K562 (cell line): ENCODE measurements around the gene KRT83. TPM values are rescaled to one million over a fixed set of nuclear protein-coding genes. Genes with fewer than 3 reads are reported as not detected.

ENCODE experiments used
- ATAC-seq: fragments of 200-7000 bp; cut with Tn5 transposase; 3 replicates; pipeline ENCODE4 v1.9.1; 2020; ENCODE audit warnings: moderate library complexity
- BruUV-seq: library from RNA; stranded (reverse); fragments of 400-500 nt; replicated peaks from 2 replicates; lab custom pipeline; 2021; lab: Mats Ljungman, UMichigan
- CTCF ChIA-PET: fragments of 300-600 bp; formaldehyde crosslinking; extraction: SDS; loops from one replicate; lab custom pipeline; 2021; ENCODE audit warnings: low intra/inter-chr PET ratio; lab: Yijun Ruan, JAX
- POLR2A ChIA-PET: fragments of 300-600, 350-650 bp; sonication (Branson Sonifier 250); formaldehyde crosslinking; extraction: SDS; loops from one replicate; lab custom pipeline; 2021; ENCODE audit warnings: antibody characterized with exemption, inconsistent platforms; lab: Yijun Ruan, JAX
- DNase-seq, 4 experiments: peaks; one replicate each; pipeline versions ENCODE4 v3.0.0 to v3.0.0-alpha.2; 2011 to 2018; ENCODE audit warnings: low spot score in 3 of 4, mixed read lengths in 3 of 4; ENCODE audit errors: extremely low read depth in 1 of 4
- FAIRE-seq: peaks from 2 replicates; lab custom pipeline; 2011; peaks lifted over from hg19 to GRCh38; lab: Jason Lieb, UNC
- H2AFZ ChIP-seq: 2 replicates; pipeline ENCODE4 v1.6.0; 2011; ENCODE audit warnings: low read depth, low read length, control low read depth, inconsistent platforms
- H3K27ac ChIP-seq: fragments of 200-600 bp; 3 replicates; pipeline ENCODE4 v1.8.0; 2011; ENCODE audit warnings: low read depth, mild to moderate bottlenecking, control low read depth, inconsistent platforms, low read length, moderate library complexity, mixed read lengths; ENCODE audit errors: extremely low read depth
- H3K27me3 ChIP-seq, 2 experiments: fragments of 300-600 bp in 1 of 2; 2 replicates in 1 of 2; 3 replicates in 1 of 2; pipeline versions ENCODE4 v1.6.0 to v1.8.0; 2011; ENCODE audit warnings: inconsistent platforms in 2 of 2, low read length in 2 of 2, mild to moderate bottlenecking in 1 of 2, mixed read lengths in 1 of 2, moderate library complexity in 1 of 2; ENCODE audit not compliant: control insufficient read depth in 2 of 2, insufficient read depth in 2 of 2
- H3K36me3 ChIP-seq: fragments of 300-600 bp; 3 replicates; pipeline ENCODE4 v1.8.0; 2011; ENCODE audit warnings: mild to moderate bottlenecking, low read length, inconsistent platforms; ENCODE audit not compliant: control insufficient read depth, insufficient read depth
- H3K4me1 ChIP-seq, 2 experiments: fragments of 200-600 bp in 1 of 2; replicated peaks in 1 of 2; 2 replicates in 1 of 2; 3 replicates in 1 of 2; pipeline versions ENCODE4 v1.5.1 to v1.8.0; 2011; ENCODE audit warnings: inconsistent platforms in 2 of 2, low read length in 2 of 2, mild to moderate bottlenecking in 1 of 2, mixed read lengths in 1 of 2, moderate library complexity in 1 of 2; ENCODE audit not compliant: control insufficient read depth in 2 of 2, insufficient read depth in 2 of 2
- H3K4me2 ChIP-seq: 2 replicates; pipeline ENCODE4 v1.6.1; 2011; ENCODE audit warnings: low read length, control low read depth, inconsistent platforms, mixed read lengths; ENCODE audit not compliant: insufficient read depth
- H3K4me3 ChIP-seq: fragments of 200-600 bp; sonication (generic), shearing (Covaris generic); 2 replicates; pipeline ENCODE4 v1.5.1; 2016; ENCODE audit warnings: control low read depth, inconsistent platforms
- H3K79me2 ChIP-seq: fragments of 200-600 bp; 3 replicates; pipeline ENCODE4 v1.8.0; 2011; ENCODE audit warnings: low read length, inconsistent platforms; ENCODE audit not compliant: control insufficient read depth, insufficient read depth
- H3K9ac ChIP-seq, 2 experiments: 2 replicates each; pipeline versions ENCODE4 v1.6.0 to v1.6.1; 2011; ENCODE audit warnings: low read depth in 2 of 2, low read length in 2 of 2, control low read depth in 1 of 2, inconsistent platforms in 1 of 2, mild to moderate bottlenecking in 1 of 2, mixed read lengths in 1 of 2; ENCODE audit not compliant: insufficient read depth in 1 of 2
- H3K9me1 ChIP-seq: one replicate; pipeline ENCODE4 v1.6.0; 2011; ENCODE audit warnings: inconsistent platforms, mild to moderate bottlenecking, low read length, moderate library complexity; ENCODE audit not compliant: control insufficient read depth, insufficient read depth
- H3K9me3 ChIP-seq: replicated peaks from 2 replicates; pipeline ENCODE4 v1.5.1; 2011; ENCODE audit warnings: low read depth, low read length, inconsistent platforms; ENCODE audit not compliant: control insufficient read depth, insufficient read depth
- H4K20me1 ChIP-seq: replicated peaks from 2 replicates; pipeline ENCODE4 v1.6.1; 2011; ENCODE audit warnings: low read length, inconsistent platforms, mixed read lengths; ENCODE audit not compliant: control insufficient read depth, insufficient read depth
- GTF2F1 ChIP-seq: IDR thresholded peaks from 2 replicates; pipeline ENCODE4 v1.6.1; 2011; ENCODE audit warnings: low read depth, low read length, improper control_type of control experiment
- KLF1 ChIP-seq: fragments of 450-650 bp; IDR thresholded peaks from 2 replicates; pipeline ENCODE4 v1.6.1; 2016; ENCODE audit warnings: missing genetic modification characterization, missing compliant biosample characterization
- NFXL1 ChIP-seq: fragments of 450-650 bp; formaldehyde crosslinking; IDR thresholded peaks from 2 replicates; pipeline ENCODE4 v1.4.0; 2021; ENCODE audit warnings: mild to moderate bottlenecking
- POLR2A ChIP-seq: fragments of 450-650 bp; conservative IDR thresholded peaks from 2 replicates; pipeline ENCODE4 v1.6.1; 2016
- ZNF23 ChIP-seq: fragments of 250-450 bp; sonication (Bioruptor Pico); IDR thresholded peaks from 2 replicates; pipeline ENCODE4 v1.4.0; 2020; ENCODE audit warnings: mild to moderate bottlenecking
- ZNF589 ChIP-seq: fragments of 200-800 bp; sonication (Bioruptor generic); IDR thresholded peaks from 2 replicates; pipeline ENCODE4 v1.6.1; 2016; ENCODE audit warnings: low read depth, missing genetic modification characterization, missing compliant biosample characterization
- WGBS: fragments of 100-300 bp; shearing (Covaris generic); methylation state at CpG from one replicate; pipeline ENCODE4 v1.1.6; 2016; ENCODE audit warnings: low coverage, mixed read lengths; ENCODE audit not compliant: insufficient coverage; ENCODE audit errors: missing lambda C conversion rate; 5-methylcytosine and 5-hydroxymethylcytosine counted together
- in situ Hi-C: fragments of 300-500 bp; cut with MboI; formaldehyde crosslinking; loops from 4 replicates; pipeline ENCODE4 v1.15.0; 2018; ENCODE audit warnings: inconsistent platforms, mixed read lengths
- intact Hi-C: fragments of 100-400 bp; cut with micrococcal nuclease; formaldehyde crosslinking; loops from 2 replicates; pipeline ENCODE4 v1.14.2; 2022
- polyA plus RNA-seq, 8 experiments: library from polyadenylated mRNA; depleted of rRNA in 4 of 8; stranded (reverse) in 5 of 8; unstranded in 3 of 8; fragments of >200 nt; fragmentation: Nextera tagmentation in 2 of 8; fragmentation: Illumina TruSeq in 1 of 8; extraction: Ambion mirVana in 2 of 8; extraction: Trizol in 1 of 8; gene quantifications; 2 replicates each; pipeline versions ENCODE4 v1.2.1 to v1.2.3, GENCODE V29; 2011 to 2014; ENCODE audit warnings: inconsistent platforms in 1 of 8, missing spikeins in 1 of 8
- total RNA-seq, 7 experiments: library from RNA; depleted of rRNA in 6 of 7; stranded (reverse); fragments of >200 nt in 6 of 7; fragmentation: Illumina TruSeq in 2 of 7; extraction: Trizol in 2 of 7; gene quantifications; 2 replicates each; pipeline versions ENCODE4 v1.2.1 to v1.2.3, GENCODE V29; 2011 to 2021; ENCODE audit warnings: low replicate concordance in 1 of 7
- TF ChIP-seq, protein P1 (sequence below): fragments of 450-650 bp; IDR thresholded peaks from 2 replicates; pipeline ENCODE4 v1.6.1; 2016; ENCODE audit warnings: low read depth
- TF ChIP-seq, protein P2 (sequence below): conservative IDR thresholded peaks from 2 replicates; pipeline ENCODE4 v1.6.1; 2011; ENCODE audit warnings: low read depth, mild to moderate bottlenecking, low read length; ENCODE audit not compliant: control insufficient read depth

The KRT83 gene
- total and polyA plus RNA-seq, 9 of the 15 experiments (the other 6 are each of a cell fraction or from before 2014, with no cell fraction given): not detected

DNA sequence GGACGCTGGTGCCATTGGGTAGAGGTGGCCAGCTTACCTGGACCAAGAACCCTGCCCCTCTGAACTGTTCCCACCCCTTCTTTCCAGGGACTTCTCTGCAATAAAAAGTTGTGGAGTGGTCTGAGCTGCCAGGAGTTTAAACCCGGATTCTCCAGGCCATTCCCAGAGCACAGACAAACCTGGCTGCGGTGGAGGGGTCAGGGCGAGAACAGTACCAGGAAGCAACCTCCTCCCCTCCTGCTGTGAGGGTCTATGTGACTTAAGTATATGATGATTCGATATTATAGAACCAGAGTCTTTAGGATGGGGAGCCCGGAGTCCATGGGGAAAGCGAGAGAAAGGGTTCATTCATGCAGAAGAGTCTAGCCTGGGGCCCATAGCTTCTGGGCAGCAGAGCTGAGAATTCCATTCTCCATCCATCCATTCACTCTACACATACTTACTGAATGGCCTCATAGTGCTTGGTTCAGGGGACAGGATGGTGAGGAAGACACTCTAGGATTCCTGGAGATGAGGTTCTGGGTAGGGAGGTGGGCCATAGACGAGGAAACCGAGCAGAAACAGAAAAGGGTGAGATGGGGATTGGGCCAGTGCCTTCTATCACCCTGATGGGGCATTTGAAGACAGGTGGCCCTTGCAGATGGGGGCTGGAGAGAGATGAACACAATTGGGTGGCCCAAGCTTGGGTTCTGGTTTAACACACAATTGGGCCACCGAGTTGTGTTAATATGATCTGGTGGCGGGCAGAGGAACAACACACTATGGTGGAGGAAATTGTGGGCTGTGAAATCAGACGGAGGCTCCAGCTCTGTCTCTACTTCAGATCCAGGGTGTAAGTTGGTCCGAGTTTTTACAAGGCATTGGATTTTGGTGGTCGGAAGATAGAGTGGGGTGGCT is 41.5 kb downstream of the KRT83 start:
- ChIA-PET CTCF (interaction anchor here (0.6 to 0.7 kb wide), 2 partner anchors 127 to 163 kb away, joined by 3 to 4 read pairs; no protein-coding TSS in a partner anchor), POLR2A (interaction anchor here (0.6 to 0.9 kb wide), 7 partner anchors 10 to 1338 kb away, joined by 3 read pairs; no protein-coding TSS in a partner anchor)
- FAIRE-seq: no peak
- ATAC-seq: peak; percentile 12
- no peaks in the 10 kb centered on the region; the same call in 1 of the 2 replicates for H4K20me1 ChIP-seq
- in situ Hi-C loops: no loop called here
- no peaks in the 10 kb centered on the region for H3K36me3 ChIP-seq
- H3K27me3 ChIP-seq: peaks cover 0 to 19% of the 10 kb centered on the region in 2 experiments; a peak in 2 of 5 replicates
- no peak overlapping the region for H3K4me3 ChIP-seq
- no peak for DNase-seq
- H3K9ac ChIP-seq: no peak overlapping the region
- H3K79me2 ChIP-seq: no peaks in the 10 kb centered on the region
- H3K4me2 ChIP-seq: peak overlapping the region; percentile 3; the same call in 1 of the 2 replicates
- peaks cover 6 to 22% of the 10 kb centered on the region in 2 experiments; a peak in 4 of 5 replicates for H3K4me1 ChIP-seq
- no peaks in the 10 kb centered on the region for H3K9me1 ChIP-seq
- H2AFZ ChIP-seq: no peak overlapping the region
- no peak overlapping the region; the same call in 2 of the 3 replicates for H3K27ac ChIP-seq
- intact Hi-C loops: no loop called here
- no TSS peak for BruUV-seq
- 34% methylated on average over 14 of the region's 14 CpGs for WGBS
- no peaks in the 10 kb centered on the region for H3K9me3 ChIP-seq
- no peak for TF ChIP-seq GTF2F1
- TF ChIP-seq ZNF589 (CRISPR knock-in tag): peak; percentile 18; the same call in 1 of the 2 replicates
- TF ChIP-seq, protein P1, sequence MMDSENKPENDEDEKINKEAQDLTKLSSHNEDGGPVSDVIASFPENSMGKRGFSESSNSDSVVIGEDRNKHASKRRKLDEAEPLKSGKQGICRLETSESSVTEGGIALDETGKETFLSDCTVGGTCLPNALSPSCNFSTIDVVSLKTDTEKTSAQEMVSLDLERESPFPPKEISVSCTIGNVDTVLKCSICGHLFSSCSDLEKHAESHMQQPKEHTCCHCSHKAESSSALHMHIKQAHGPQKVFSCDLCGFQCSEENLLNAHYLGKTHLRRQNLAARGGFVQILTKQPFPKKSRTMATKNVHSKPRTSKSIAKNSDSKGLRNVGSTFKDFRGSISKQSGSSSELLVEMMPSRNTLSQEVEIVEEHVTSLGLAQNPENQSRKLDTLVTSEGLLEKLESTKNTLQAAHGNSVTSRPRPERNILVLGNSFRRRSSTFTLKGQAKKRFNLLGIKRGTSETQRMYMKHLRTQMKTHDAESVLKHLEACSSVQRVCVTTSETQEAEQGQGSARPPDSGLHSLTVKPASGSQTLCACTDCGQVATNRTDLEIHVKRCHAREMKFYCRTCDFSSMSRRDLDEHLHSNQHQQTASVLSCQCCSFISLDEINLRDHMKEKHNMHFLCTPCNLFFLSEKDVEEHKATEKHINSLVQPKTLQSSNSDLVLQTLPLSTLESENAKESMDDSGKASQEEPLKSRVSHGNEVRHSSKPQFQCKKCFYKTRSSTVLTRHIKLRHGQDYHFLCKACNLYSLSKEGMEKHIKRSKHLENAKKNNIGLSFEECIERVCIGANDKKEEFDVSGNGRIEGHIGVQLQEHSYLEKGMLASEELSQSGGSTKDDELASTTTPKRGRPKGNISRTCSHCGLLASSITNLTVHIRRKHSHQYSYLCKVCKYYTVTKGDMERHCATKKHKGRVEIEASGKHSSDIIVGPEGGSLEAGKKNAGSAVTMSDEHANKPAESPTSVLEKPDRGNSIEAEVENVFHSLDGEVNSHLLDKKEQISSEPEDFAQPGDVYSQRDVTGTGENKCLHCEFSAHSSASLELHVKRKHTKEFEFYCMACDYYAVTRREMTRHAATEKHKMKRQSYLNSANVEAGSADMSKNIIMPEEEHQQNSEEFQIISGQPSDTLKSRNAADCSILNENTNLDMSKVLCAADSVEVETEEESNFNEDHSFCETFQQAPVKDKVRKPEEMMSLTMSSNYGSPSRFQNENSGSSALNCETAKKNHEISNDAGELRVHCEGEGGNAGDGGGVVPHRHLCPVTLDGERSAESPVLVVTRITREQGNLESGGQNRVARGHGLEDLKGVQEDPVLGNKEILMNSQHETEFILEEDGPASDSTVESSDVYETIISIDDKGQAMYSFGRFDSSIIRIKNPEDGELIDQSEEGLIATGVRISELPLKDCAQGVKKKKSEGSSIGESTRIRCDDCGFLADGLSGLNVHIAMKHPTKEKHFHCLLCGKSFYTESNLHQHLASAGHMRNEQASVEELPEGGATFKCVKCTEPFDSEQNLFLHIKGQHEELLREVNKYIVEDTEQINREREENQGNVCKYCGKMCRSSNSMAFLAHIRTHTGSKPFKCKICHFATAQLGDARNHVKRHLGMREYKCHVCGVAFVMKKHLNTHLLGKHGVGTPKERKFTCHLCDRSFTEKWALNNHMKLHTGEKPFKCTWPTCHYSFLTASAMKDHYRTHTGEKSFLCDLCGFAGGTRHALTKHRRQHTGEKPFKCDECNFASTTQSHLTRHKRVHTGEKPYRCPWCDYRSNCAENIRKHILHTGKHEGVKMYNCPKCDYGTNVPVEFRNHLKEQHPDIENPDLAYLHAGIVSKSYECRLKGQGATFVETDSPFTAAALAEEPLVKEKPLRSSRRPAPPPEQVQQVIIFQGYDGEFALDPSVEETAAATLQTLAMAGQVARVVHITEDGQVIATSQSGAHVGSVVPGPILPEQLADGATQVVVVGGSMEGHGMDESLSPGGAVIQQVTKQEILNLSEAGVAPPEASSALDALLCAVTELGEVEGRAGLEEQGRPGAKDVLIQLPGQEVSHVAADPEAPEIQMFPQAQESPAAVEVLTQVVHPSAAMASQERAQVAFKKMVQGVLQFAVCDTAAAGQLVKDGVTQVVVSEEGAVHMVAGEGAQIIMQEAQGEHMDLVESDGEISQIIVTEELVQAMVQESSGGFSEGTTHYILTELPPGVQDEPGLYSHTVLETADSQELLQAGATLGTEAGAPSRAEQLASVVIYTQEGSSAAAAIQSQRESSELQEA: no peak
- TF ChIP-seq, protein P2, sequence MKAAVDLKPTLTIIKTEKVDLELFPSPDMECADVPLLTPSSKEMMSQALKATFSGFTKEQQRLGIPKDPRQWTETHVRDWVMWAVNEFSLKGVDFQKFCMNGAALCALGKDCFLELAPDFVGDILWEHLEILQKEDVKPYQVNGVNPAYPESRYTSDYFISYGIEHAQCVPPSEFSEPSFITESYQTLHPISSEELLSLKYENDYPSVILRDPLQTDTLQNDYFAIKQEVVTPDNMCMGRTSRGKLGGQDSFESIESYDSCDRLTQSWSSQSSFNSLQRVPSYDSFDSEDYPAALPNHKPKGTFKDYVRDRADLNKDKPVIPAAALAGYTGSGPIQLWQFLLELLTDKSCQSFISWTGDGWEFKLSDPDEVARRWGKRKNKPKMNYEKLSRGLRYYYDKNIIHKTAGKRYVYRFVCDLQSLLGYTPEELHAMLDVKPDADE: no peak
- no peak for TF ChIP-seq ZNF23 (CRISPR knock-in tag)
- TF ChIP-seq NFXL1 (CRISPR knock-in tag): peak; percentile 16; the same call in 1 of the 2 replicates
- peak; percentile 65; the same call in 1 of the 2 replicates for TF ChIP-seq KLF1 (tag)
- no peak for TF ChIP-seq POLR2A
